Measurements from ENCODE around the gene MRPS24. TPM values are rescaled to one million over a fixed set of nuclear protein-coding genes. Genes with fewer than 3 reads are reported as not detected.

The MRPS24 gene
- total and polyA plus RNA-seq, 2 of the 13 experiments (the other 11 are each of a cell fraction or from before 2014, with no cell fraction given): 135 to 162 TPM

DNA sequence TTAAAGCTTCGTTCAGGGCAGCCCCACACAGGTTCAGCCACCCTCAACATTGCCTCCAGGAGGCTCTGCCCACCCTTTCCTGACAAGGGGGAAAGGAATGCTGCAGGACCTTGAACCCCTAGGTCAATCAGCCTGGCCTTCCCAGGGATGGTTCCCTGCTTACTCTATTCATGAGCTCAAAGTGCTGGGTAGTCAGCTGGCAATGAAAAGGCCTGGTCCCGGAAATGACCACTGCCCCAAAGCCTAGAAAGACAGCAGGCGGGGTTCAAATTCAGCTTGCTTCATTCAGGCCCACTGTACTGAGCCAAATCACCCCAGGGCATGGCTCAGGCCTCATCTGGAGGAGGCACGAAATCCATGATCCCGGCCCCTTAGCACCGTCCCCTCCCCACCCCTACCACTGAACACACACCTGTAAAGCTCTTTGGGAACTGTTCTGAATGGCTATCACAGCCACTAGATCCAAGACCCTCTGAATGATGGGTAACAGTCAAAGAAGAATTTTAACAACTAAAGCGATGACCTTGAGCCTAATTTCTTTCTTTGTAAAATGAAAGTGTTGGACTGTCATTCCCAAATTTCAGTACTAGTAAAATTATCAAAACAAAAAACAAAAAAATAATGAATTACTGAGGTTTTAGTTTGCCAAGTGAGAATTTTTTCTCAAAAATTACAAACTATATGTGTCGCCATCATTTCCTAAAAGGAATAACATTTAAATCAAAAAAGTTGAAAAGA, 36.1 kb upstream of the MRPS24 start (continued):
- TF ChIP-seq, protein P1, sequence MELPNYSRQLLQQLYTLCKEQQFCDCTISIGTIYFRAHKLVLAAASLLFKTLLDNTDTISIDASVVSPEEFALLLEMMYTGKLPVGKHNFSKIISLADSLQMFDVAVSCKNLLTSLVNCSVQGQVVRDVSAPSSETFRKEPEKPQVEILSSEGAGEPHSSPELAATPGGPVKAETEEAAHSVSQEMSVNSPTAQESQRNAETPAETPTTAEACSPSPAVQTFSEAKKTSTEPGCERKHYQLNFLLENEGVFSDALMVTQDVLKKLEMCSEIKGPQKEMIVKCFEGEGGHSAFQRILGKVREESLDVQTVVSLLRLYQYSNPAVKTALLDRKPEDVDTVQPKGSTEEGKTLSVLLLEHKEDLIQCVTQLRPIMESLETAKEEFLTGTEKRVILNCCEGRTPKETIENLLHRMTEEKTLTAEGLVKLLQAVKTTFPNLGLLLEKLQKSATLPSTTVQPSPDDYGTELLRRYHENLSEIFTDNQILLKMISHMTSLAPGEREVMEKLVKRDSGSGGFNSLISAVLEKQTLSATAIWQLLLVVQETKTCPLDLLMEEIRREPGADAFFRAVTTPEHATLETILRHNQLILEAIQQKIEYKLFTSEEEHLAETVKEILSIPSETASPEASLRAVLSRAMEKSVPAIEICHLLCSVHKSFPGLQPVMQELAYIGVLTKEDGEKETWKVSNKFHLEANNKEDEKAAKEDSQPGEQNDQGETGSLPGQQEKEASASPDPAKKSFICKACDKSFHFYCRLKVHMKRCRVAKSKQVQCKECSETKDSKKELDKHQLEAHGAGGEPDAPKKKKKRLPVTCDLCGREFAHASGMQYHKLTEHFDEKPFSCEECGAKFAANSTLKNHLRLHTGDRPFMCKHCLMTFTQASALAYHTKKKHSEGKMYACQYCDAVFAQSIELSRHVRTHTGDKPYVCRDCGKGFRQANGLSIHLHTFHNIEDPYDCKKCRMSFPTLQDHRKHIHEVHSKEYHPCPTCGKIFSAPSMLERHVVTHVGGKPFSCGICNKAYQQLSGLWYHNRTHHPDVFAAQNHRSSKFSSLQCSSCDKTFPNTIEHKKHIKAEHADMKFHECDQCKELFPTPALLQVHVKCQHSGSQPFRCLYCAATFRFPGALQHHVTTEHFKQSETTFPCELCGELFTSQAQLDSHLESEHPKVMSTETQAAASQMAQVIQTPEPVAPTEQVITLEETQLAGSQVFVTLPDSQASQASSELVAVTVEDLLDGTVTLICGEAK (IDR thresholded peaks at IDR 0.05): no peak
- TF ChIP-seq, protein P1 (CRISPR knock-in tag; IDR thresholded peaks at IDR 0.05): peak; percentile 52; the same call in 1 of the 2 replicates
- TF ChIP-seq, protein P2, sequence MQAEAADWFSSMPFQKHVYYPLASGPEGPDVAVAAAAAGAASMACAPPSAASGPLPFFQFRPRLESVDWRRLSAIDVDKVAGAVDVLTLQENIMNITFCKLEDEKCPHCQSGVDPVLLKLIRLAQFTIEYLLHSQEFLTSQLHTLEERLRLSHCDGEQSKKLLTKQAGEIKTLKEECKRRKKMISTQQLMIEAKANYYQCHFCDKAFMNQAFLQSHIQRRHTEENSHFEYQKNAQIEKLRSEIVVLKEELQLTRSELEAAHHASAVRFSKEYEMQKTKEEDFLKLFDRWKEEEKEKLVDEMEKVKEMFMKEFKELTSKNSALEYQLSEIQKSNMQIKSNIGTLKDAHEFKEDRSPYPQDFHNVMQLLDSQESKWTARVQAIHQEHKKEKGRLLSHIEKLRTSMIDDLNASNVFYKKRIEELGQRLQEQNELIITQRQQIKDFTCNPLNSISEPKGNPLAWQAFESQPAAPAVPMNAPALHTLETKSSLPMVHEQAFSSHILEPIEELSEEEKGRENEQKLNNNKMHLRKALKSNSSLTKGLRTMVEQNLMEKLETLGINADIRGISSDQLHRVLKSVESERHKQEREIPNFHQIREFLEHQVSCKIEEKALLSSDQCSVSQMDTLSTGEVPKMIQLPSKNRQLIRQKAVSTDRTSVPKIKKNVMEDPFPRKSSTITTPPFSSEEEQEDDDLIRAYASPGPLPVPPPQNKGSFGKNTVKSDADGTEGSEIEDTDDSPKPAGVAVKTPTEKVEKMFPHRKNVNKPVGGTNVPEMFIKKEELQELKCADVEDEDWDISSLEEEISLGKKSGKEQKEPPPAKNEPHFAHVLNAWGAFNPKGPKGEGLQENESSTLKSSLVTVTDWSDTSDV (CRISPR knock-in tag; IDR thresholded peaks at IDR 0.05): no peak
- TF ChIP-seq ZBTB20 (CRISPR knock-in tag; IDR thresholded peaks at IDR 0.05; ENCODE audit: borderline replicate concordance, low read depth): peak; percentile 24; the same call in 1 of the 2 replicates
- no peak for TF ChIP-seq ZNF337 (CRISPR knock-in tag; IDR thresholded peaks at IDR 0.05; ENCODE audit: borderline replicate concordance, low read depth)
- TF ChIP-seq NAIF1 (CRISPR knock-in tag; IDR thresholded peaks at IDR 0.05; ENCODE audit: borderline replicate concordance): peak; percentile 73; the same call in 1 of the 2 replicates
- TF ChIP-seq POGZ (CRISPR knock-in tag; IDR thresholded peaks at IDR 0.05): peak; percentile 80
- TF ChIP-seq, protein P3, sequence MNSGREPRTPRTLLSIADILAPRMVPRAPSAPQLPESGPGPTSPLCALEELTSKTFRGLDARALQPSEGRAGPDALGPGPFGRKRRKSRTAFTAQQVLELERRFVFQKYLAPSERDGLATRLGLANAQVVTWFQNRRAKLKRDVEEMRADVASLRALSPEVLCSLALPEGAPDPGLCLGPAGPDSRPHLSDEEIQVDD (CRISPR knock-in tag; IDR thresholded peaks at IDR 0.05; ENCODE audit: borderline replicate concordance): no peak
- TF ChIP-seq MIXL1 (CRISPR knock-in tag; IDR thresholded peaks at IDR 0.05): peak; percentile 76; the same call in 1 of the 2 replicates
- no peak for TF ChIP-seq ZC3H4 (CRISPR knock-in tag; IDR thresholded peaks at IDR 0.05; ENCODE audit: borderline replicate concordance)
- TF ChIP-seq, protein P4, sequence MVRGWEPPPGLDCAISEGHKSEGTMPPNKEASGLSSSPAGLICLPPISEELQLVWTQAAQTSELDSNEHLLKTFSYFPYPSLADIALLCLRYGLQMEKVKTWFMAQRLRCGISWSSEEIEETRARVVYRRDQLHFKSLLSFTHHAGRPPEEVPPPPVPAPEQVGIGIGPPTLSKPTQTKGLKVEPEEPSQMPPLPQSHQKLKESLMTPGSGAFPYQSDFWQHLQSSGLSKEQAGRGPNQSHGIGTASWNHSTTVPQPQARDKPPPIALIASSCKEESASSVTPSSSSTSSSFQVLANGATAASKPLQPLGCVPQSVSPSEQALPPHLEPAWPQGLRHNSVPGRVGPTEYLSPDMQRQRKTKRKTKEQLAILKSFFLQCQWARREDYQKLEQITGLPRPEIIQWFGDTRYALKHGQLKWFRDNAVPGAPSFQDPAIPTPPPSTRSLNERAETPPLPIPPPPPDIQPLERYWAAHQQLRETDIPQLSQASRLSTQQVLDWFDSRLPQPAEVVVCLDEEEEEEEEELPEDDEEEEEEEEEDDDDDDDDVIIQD (CRISPR knock-in tag; IDR thresholded peaks at IDR 0.05; ENCODE audit: low read depth): peak; percentile 53; the same call in 1 of the 2 replicates
- TF ChIP-seq ZNF550 (CRISPR knock-in tag; IDR thresholded peaks at IDR 0.05; ENCODE audit: borderline replicate concordance): no peak
- no peak for TF ChIP-seq FOXM1 (CRISPR knock-in tag; IDR thresholded peaks at IDR 0.05)

Measured in HepG2 (cell line).